B cell (primary cell): ENCODE data around the gene XPO6. TPM values are rescaled to one million over a fixed set of nuclear protein-coding genes. Genes with fewer than 3 reads are reported as not detected.

ENCODE experiments used
- ATAC-seq: fragments of 200-7000 bp; cut with Tn5 transposase; one replicate; pipeline ENCODE4 v1.10.0; 2021; ENCODE audit warnings: low read depth, mild to moderate bottlenecking, moderate number of reproducible peaks, moderate library complexity
- CTCF ChIA-PET: fragments of 350-600 bp; sonication (Branson Sonifier 250); formaldehyde crosslinking; loops from one replicate; lab custom pipeline; 2021; ENCODE audit warnings: antibody characterized with exemption, inconsistent platforms; lab: Charles Lee
- POLR2A ChIA-PET: fragments of 350-600 bp; sonication (Branson Sonifier 250); formaldehyde crosslinking; loops from one replicate; lab custom pipeline; 2021; ENCODE audit warnings: antibody characterized with exemption; lab: Charles Lee
- DNase-seq: peaks from one replicate; pipeline ENCODE4 v3.0.0; 2013
- H2AFZ ChIP-seq: 2 replicates; pipeline ENCODE4 v1.6.1; 2012; ENCODE audit warnings: mild to moderate bottlenecking, low read depth, low read length; ENCODE audit not compliant: insufficient read depth, poor library complexity, severe bottlenecking
- H3K27ac ChIP-seq, 2 donors: 1 replicate in 1 of 2; 2 replicates in 1 of 2; pipeline ENCODE4 v1.5.1; 2012 to 2013; ENCODE audit warnings: low read length in 2 of 2, mild to moderate bottlenecking in 2 of 2, moderate library complexity in 1 of 2
- H3K27me3 ChIP-seq, 4 experiments: fragments of 200-600 bp in 1 of 4; sonication (generic) in 1 of 4; replicated peaks in 1 of 4; 1 replicate in 2 of 4; 2 replicates in 2 of 4; pipeline versions ENCODE4 v1.6.1 to v1.7.0; 2013 to 2016; ENCODE audit warnings: low read length in 3 of 4, mild to moderate bottlenecking in 2 of 4, mixed read lengths in 1 of 4, moderate library complexity in 1 of 4; ENCODE audit not compliant: insufficient read depth in 4 of 4, control insufficient read depth in 3 of 4; ENCODE audit errors: control extremely low read depth in 1 of 4
- H3K36me3 ChIP-seq, 2 experiments: replicated peaks in 1 of 2; 1 replicate in 1 of 2; 2 replicates in 1 of 2; pipeline versions ENCODE4 v1.6.1 to v1.7.1; 2013; ENCODE audit warnings: low read length in 1 of 2; ENCODE audit not compliant: insufficient read depth in 2 of 2, control insufficient read depth in 1 of 2; ENCODE audit errors: control extremely low read depth in 1 of 2, extremely low read depth in 1 of 2
- H3K4me1 ChIP-seq, 2 donors: fragments of 200-600 bp in 1 of 2; sonication (generic) in 1 of 2; 1 replicate in 1 of 2; 2 replicates in 1 of 2; pipeline versions ENCODE4 v1.5.1 to v1.6.1; 2013 to 2017; ENCODE audit warnings: low read length in 2 of 2; ENCODE audit not compliant: control insufficient read depth in 2 of 2, insufficient read depth in 2 of 2
- H3K4me2 ChIP-seq: replicated peaks from 2 replicates; pipeline ENCODE3; 2012; ENCODE audit warnings: mild to moderate bottlenecking, low read depth, low read length; ENCODE audit not compliant: poor library complexity, severe bottlenecking
- H3K4me3 ChIP-seq, 5 experiments: fragments of 200-600 bp in 1 of 5; sonication (generic) in 1 of 5; 1 replicate in 3 of 5; 2 replicates in 2 of 5; pipeline versions ENCODE4 v1.5.1 to v1.7.0; 2011 to 2016; ENCODE audit warnings: low read length in 4 of 5, mild to moderate bottlenecking in 4 of 5, low read depth in 2 of 5, control low read depth in 1 of 5, moderate library complexity in 1 of 5; ENCODE audit not compliant: insufficient read depth in 1 of 5; ENCODE audit errors: control extremely low read depth in 1 of 5, extremely low read depth in 1 of 5
- H3K79me2 ChIP-seq: fragments of 200-600 bp; sonication (generic); one replicate; pipeline ENCODE4 v1.6.0; 2016; ENCODE audit warnings: low read length; ENCODE audit not compliant: control insufficient read depth, insufficient read depth
- H3K9ac ChIP-seq: fragments of 200-600 bp; sonication (generic); 2 replicates; pipeline ENCODE4 v1.6.1; 2017; ENCODE audit warnings: mild to moderate bottlenecking, low read length, moderate library complexity
- H3K9me3 ChIP-seq, 3 donors: one replicate each; pipeline versions ENCODE4 v1.6.1 to v1.7.1; 2013; ENCODE audit warnings: low read length in 2 of 3; ENCODE audit not compliant: control insufficient read depth in 2 of 3, insufficient read depth in 1 of 3; ENCODE audit errors: control extremely low read depth in 1 of 3
- H4K20me1 ChIP-seq: 2 replicates; pipeline ENCODE4 v1.6.0; 2012; ENCODE audit warnings: mild to moderate bottlenecking, low read length; ENCODE audit not compliant: insufficient read depth, control insufficient read depth, poor library complexity, severe bottlenecking
- H3K27ac Mint-ChIP-seq: one replicate; pipeline ENCODE4 v1.8.0; 2021; ENCODE audit warnings: mixed read lengths
- H3K27me3 Mint-ChIP-seq: one replicate; pipeline ENCODE4 v1.8.0; 2021; ENCODE audit warnings: mixed read lengths
- H3K4me1 Mint-ChIP-seq: one replicate; pipeline ENCODE4 v1.8.0; 2021; ENCODE audit warnings: mixed read lengths
- H3K4me3 Mint-ChIP-seq: one replicate; pipeline ENCODE4 v1.8.0; 2021; ENCODE audit warnings: mixed read lengths
- H3K9me3 Mint-ChIP-seq: one replicate; pipeline ENCODE4 v1.8.0; 2022; ENCODE audit warnings: mixed read lengths; ENCODE audit not compliant: insufficient read depth
- CTCF ChIP-seq: fragments of 200-600 bp; IDR thresholded peaks from one replicate; pipeline ENCODE4 v1.8.0; 2022; ENCODE audit warnings: antibody characterized with exemption, mild to moderate bottlenecking
- EZH2 ChIP-seq: IDR thresholded peaks from 2 replicates; pipeline ENCODE4 v1.6.1; 2012; ENCODE audit warnings: borderline replicate concordance, low read depth, mild to moderate bottlenecking, moderate library complexity, low read length; ENCODE audit not compliant: insufficient read depth, poor library complexity, severe bottlenecking
- WGBS: methylation state at CpG from one replicate; pipeline ENCODE4 v1.1.5; 2013; ENCODE audit warnings: missing lambda C conversion rate; ENCODE audit not compliant: insufficient coverage; 5-methylcytosine and 5-hydroxymethylcytosine counted together
- intact Hi-C: fragments of 100-400 bp; cut with micrococcal nuclease; formaldehyde crosslinking; loops from one replicate; pipeline ENCODE4 v1.10.0; 2022
- polyA plus RNA-seq: library from polyadenylated mRNA; depleted of rRNA; stranded (reverse); fragments of >200 nt; gene quantifications from 2 replicates; pipeline ENCODE4 v1.2.3, GENCODE V29; 2012
- total RNA-seq, 2 donors: library from RNA; stranded (reverse); fragments of 120-200 nt in 1 of 2; gene quantifications; 1 replicate in 1 of 2; 2 replicates in 1 of 2; pipeline versions ENCODE4 v1.2.3 to v1.2.4, GENCODE V29; 2013 to 2022

The XPO6 gene
- total and polyA plus RNA-seq, 2 donors (not counting 1 experiment from before 2014, with no cell fraction given): 259 to 303 TPM

DNA sequence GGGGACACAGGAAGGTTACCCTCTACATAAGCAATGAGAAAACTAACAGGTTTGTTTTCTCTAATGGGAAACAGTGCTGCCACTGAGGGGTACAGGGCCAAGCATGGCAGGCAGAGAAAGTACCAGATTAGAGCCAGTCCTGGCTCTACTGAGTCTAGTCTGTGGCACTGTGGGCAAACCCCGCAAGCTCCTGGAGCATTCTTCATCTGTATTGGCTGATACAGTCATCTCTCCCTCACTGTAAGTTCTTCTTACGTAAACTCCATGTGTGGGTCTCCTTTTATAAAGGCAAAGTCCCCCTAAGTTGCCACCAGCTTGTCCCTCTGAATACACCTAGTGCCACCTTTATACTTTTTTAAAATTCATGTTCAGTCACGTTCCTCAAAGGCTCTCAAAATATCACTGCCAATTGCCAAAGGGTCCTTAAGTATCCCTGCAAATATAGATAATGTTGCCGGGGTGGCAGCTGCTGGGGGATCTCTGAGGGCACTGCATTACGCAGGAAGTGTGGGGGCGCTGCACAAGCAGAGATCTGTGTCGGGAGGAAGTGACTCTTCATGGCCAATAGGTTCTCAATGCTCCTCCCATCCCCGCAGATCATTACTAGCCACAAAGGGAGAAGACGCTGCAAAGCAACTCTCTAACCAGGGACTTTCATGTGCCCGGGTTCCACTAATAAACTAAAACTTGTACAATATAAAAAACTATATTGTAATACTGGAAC, 18.8 kb downstream of the XPO6 start:
- H3K27me3 ChIP-seq: no peaks in the 10 kb centered on the region
- DNase-seq (peak; percentile 89), ATAC-seq (peak; percentile 86)
- Mint-ChIP-seq H3K27ac (peak overlapping the region; percentile 96), H3K9me3 (no peaks in the 10 kb centered on the region), H3K27me3 (no peaks in the 10 kb centered on the region), H3K4me3 (peak overlapping the region; percentile 87), H3K4me1 (peaks cover 81% of the 10 kb centered on the region)
- H3K4me1 ChIP-seq: peaks cover 74 to 83% of the 10 kb centered on the region in 2 donors
- peak; percentile 47 for TF ChIP-seq CTCF
- TF ChIP-seq EZH2: no peak
- peak overlapping the region; percentile 86 to 92 for H3K27ac ChIP-seq
- peaks cover 11% of the 10 kb centered on the region for H4K20me1 ChIP-seq
- ChIA-PET CTCF (interaction anchor here (0.6 to 1.9 kb wide), 7 partner anchors 12 to 52 kb away, joined by 3 to 7 read pairs (median 4); no protein-coding TSS in a partner anchor), POLR2A (interaction anchor here (0.5 to 1.8 kb wide), 5 partner anchors 12 to 110 kb away, joined by 3 to 10 read pairs (median 5); no protein-coding TSS in a partner anchor)
- peak overlapping the region; percentile 60 for H3K9ac ChIP-seq
- H3K36me3 ChIP-seq: peaks cover 1 to 21% of the 10 kb centered on the region in 2 experiments
- H3K79me2 ChIP-seq: peaks cover 91% of the 10 kb centered on the region
- intact Hi-C loops: loop anchor here (1.0 kb wide), 2 partner anchors 18 to 52 kb away; partner anchors contain the start of gene XPO6
- WGBS: 17% methylated on average over 6 of the region's 10 CpGs
- no peaks in the 10 kb centered on the region for H3K9me3 ChIP-seq
- peak overlapping the region; percentile 52 for H2AFZ ChIP-seq
- peak overlapping the region; percentile 84 for H3K4me2 ChIP-seq
- peak overlapping the region; percentile 6 to 66 (median 30) for H3K4me3 ChIP-seq
